GM12878 (cell line): ENCODE data around the gene AVEN. TPM values are rescaled to one million over a fixed set of nuclear protein-coding genes. Genes with fewer than 3 reads are reported as not detected.

Experiments used
- ATAC-seq: fragments of 200-7000 bp; cut with Tn5 transposase; 3 replicates; pipeline ENCODE4 v1.9.1; 2020; ENCODE audit warnings: mild to moderate bottlenecking, moderate library complexity
- BruUV-seq: library from RNA; stranded (reverse); fragments of 400-500 nt; replicated peaks from 2 replicates; lab custom pipeline; 2021; lab: Mats Ljungman, UMichigan
- CTCF ChIA-PET: fragments of 300-600 bp; sonication (Branson Sonifier 250); formaldehyde crosslinking; extraction: SDS; loops from one replicate; lab custom pipeline; 2021; ENCODE audit warnings: inconsistent platforms; lab: Yijun Ruan, JAX
- POLR2A ChIA-PET: fragments of 350-600 bp; formaldehyde crosslinking; extraction: SDS; loops from one replicate; lab custom pipeline; 2021; ENCODE audit warnings: inconsistent platforms; lab: Charles Lee
- RAD21 ChIA-PET: fragments of 300-600 bp; sonication (Branson Sonifier 250); formaldehyde crosslinking; loops from one replicate; lab custom pipeline; 2023; ENCODE audit warnings: antibody characterized with exemption; ENCODE audit not compliant: unreplicated experiment; lab: Charles Lee
- SMC1A ChIA-PET: fragments of 300-600 bp; sonication (Branson Sonifier 250); formaldehyde crosslinking; loops from one replicate; lab custom pipeline; 2023; ENCODE audit not compliant: unreplicated experiment, uncharacterized antibody; lab: Charles Lee
- DNase-seq: peaks from one replicate; pipeline ENCODE4 v3.0.0-alpha.2; 2011; ENCODE audit warnings: low read depth, low spot score
- FAIRE-seq: peaks from 3 replicates; lab custom pipeline; 2011; peaks lifted over from hg19 to GRCh38; lab: Jason Lieb, UNC
- H2AFZ ChIP-seq: 2 replicates; pipeline ENCODE4 v1.6.0; 2011; ENCODE audit warnings: low read depth, low read length, control low read depth; ENCODE audit not compliant: control insufficient read depth
- H3K27ac ChIP-seq: 2 replicates; pipeline ENCODE4 v1.5.1; 2011; ENCODE audit warnings: control low read depth; ENCODE audit not compliant: control insufficient read depth, insufficient read depth
- H3K27me3 ChIP-seq, 2 experiments: replicated peaks in 1 of 2; 2 replicates each; pipeline versions ENCODE4 v1.6.0 to v1.6.1; 2011; ENCODE audit warnings: low read length in 1 of 2; ENCODE audit not compliant: control insufficient read depth in 2 of 2, insufficient read depth in 2 of 2
- H3K36me3 ChIP-seq, 2 experiments: 2 replicates each; pipeline ENCODE4 v1.5.1; 2011; ENCODE audit warnings: low read length in 1 of 2; ENCODE audit not compliant: control insufficient read depth in 2 of 2, insufficient read depth in 2 of 2
- H3K4me1 ChIP-seq: 2 replicates; pipeline ENCODE4 v1.6.1; 2011; ENCODE audit warnings: mild to moderate bottlenecking, low read length, moderate library complexity, mixed read lengths; ENCODE audit not compliant: control insufficient read depth, insufficient read depth
- H3K4me2 ChIP-seq: 2 replicates; pipeline ENCODE4 v1.6.0; 2011; ENCODE audit warnings: control low read depth; ENCODE audit not compliant: control insufficient read depth, insufficient read depth
- H3K4me3 ChIP-seq: fragments of 200-600 bp; sonication (generic); 2 replicates; pipeline ENCODE4 v1.5.1; 2016
- H3K79me2 ChIP-seq: 2 replicates; pipeline ENCODE4 v1.6.0; 2011; ENCODE audit warnings: low read length; ENCODE audit not compliant: control insufficient read depth, insufficient read depth
- H3K9ac ChIP-seq: 2 replicates; pipeline ENCODE4 v1.8.0; 2011; ENCODE audit warnings: low read length, control low read depth, mixed read lengths; ENCODE audit not compliant: control insufficient read depth, insufficient read depth
- H3K9me3 ChIP-seq: replicated peaks from 3 replicates; pipeline ENCODE4 v1.5.1; 2011; ENCODE audit warnings: mild to moderate bottlenecking, low read length; ENCODE audit not compliant: control insufficient read depth, insufficient read depth
- H4K20me1 ChIP-seq: 2 replicates; pipeline ENCODE4 v1.6.0; 2011; ENCODE audit not compliant: control insufficient read depth, insufficient read depth
- ATF2 ChIP-seq: IDR thresholded peaks from 2 replicates; pipeline ENCODE4 v1.6.1; 2012; ENCODE audit warnings: low read length, inconsistent platforms
- BHLHE40 ChIP-seq, 2 experiments: fragments of 450-650 bp in 1 of 2; IDR thresholded peaks; 2 replicates each; pipeline ENCODE4 v1.6.1; 2011 to 2017; ENCODE audit warnings: low read depth in 2 of 2, borderline replicate concordance in 1 of 2, improper control_type of control experiment in 1 of 2, low read length in 1 of 2, mild to moderate bottlenecking in 1 of 2
- CREM ChIP-seq: IDR thresholded peaks from 2 replicates; pipeline ENCODE4 v1.6.1; 2014; ENCODE audit warnings: antibody characterized with exemption, low read depth
- HSF1 ChIP-seq: fragments of 150-350 bp; IDR thresholded peaks from 2 replicates; pipeline ENCODE4 v1.6.1; 2014; ENCODE audit warnings: mild to moderate bottlenecking, low read depth, low read length
- MAX ChIP-seq: IDR thresholded peaks from 2 replicates; pipeline ENCODE4 v1.6.1; 2012; ENCODE audit warnings: low read depth, low read length, improper control_type of control experiment
- MLLT1 ChIP-seq: fragments of 450-650 bp; IDR thresholded peaks from 2 replicates; pipeline ENCODE4 v1.6.1; 2016; ENCODE audit warnings: mild to moderate bottlenecking
- MYC ChIP-seq: IDR thresholded peaks from 2 replicates; pipeline ENCODE4 v1.6.1; 2011; ENCODE audit warnings: mild to moderate bottlenecking, low read length, moderate library complexity, inconsistent platforms; ENCODE audit not compliant: insufficient read depth, insufficient replicate concordance, insufficient read length, severe bottlenecking
- NFIC ChIP-seq: IDR thresholded peaks from 2 replicates; pipeline ENCODE4 v1.6.1; 2012; ENCODE audit warnings: low read depth, mild to moderate bottlenecking, inconsistent platforms, low read length, moderate library complexity
- NFYA ChIP-seq: IDR thresholded peaks from 2 replicates; pipeline ENCODE4 v1.6.1; 2011; ENCODE audit warnings: low read depth, mild to moderate bottlenecking, low read length, improper control_type of control experiment, borderline replicate concordance
- PAX5 ChIP-seq: IDR thresholded peaks from 2 replicates; pipeline ENCODE4 v1.6.1; 2011; ENCODE audit warnings: low read depth, low read length, borderline replicate concordance
- POLR2AphosphoS5 ChIP-seq: IDR thresholded peaks from 2 replicates; pipeline ENCODE4 v1.6.1; 2011; ENCODE audit warnings: mild to moderate bottlenecking, low read length, inconsistent platforms
- STAT1 ChIP-seq: fragments of 450-650 bp; conservative IDR thresholded peaks from 2 replicates; pipeline ENCODE4 v1.6.1; 2014; ENCODE audit warnings: antibody characterized with exemption, mild to moderate bottlenecking
- TBL1XR1 ChIP-seq: IDR thresholded peaks from 2 replicates; pipeline ENCODE4 v1.6.1; 2012; ENCODE audit warnings: low read depth, low read length, improper control_type of control experiment
- TCF3 ChIP-seq: IDR thresholded peaks from 2 replicates; pipeline ENCODE4 v1.6.1; 2012; ENCODE audit warnings: low read depth, mild to moderate bottlenecking, low read length, borderline replicate concordance; ENCODE audit not compliant: insufficient read depth
- ZBTB33 ChIP-seq: fragments of 450-650 bp; IDR thresholded peaks from 2 replicates; pipeline ENCODE4 v1.6.1; 2017; ENCODE audit warnings: mild to moderate bottlenecking
- WGBS: methylation state at CpG from one replicate; pipeline ENCODE4 v1.1.6; 2016; ENCODE audit warnings: low lambda C conversion rate; ENCODE audit not compliant: insufficient replicate concordance, insufficient coverage; ENCODE audit errors: missing lambda C conversion rate; 5-methylcytosine and 5-hydroxymethylcytosine counted together
- in situ Hi-C: fragments of 300-500 bp; cut with MboI; formaldehyde crosslinking; loops from 9 replicates; pipeline ENCODE4 v1.14.3; 2018; ENCODE audit warnings: mixed read lengths
- intact Hi-C: fragments of 100-400 bp; cut with micrococcal nuclease; formaldehyde crosslinking; loops from one replicate; pipeline ENCODE4 v1.14.2; 2022; ENCODE audit not compliant: unreplicated experiment
- polyA plus RNA-seq, 11 experiments: library from polyadenylated mRNA; depleted of rRNA in 4 of 11; unstranded in 6 of 11; stranded (reverse) in 5 of 11; fragments of >200 nt; fragmentation: Nextera tagmentation in 4 of 11; fragmentation: Illumina TruSeq in 1 of 11; extraction: Ambion mirVana in 4 of 11; extraction: Trizol in 1 of 11; gene quantifications; 1 replicate in 1 of 11; 2 replicates in 10 of 11; pipeline versions ENCODE4 v1.2.1 to v1.2.3, GENCODE V29; 2011 to 2016; ENCODE audit warnings: inconsistent platforms in 2 of 11, missing spikeins in 2 of 11, low read depth in 1 of 11
- total RNA-seq, 4 experiments: library from RNA; depleted of rRNA in 3 of 4; stranded (reverse); fragments of >200 nt in 3 of 4; fragmentation: Illumina TruSeq in 1 of 4; extraction: Trizol in 1 of 4; gene quantifications; 2 replicates each; pipeline versions ENCODE4 v1.2.1 to v1.2.3, GENCODE V29; 2013 to 2021

AVEN gene
- total and polyA plus RNA-seq, 10 of the 15 experiments (the other 5 are each of a cell fraction or from before 2014, with no cell fraction given): 1.4 to 15.1 (median 10.5) TPM

- TF ChIP-seq HSF1 (no peak), TBL1XR1 (no peak), STAT1 (no peak), PAX5 (no peak), NFIC (0 out of 2 replicates have a peak, but pooled peaks have one; percentile 20), CREM (peak; percentile 44; the same call in 1 of the 2 replicates), ATF2 (0 out of 2 replicates have a peak, but pooled peaks have one; percentile 1)
These were observed 748 bp upstream of the AVEN start (continued) for GRCh38 chr15:34039790-34040113.

GRCh38 chr15:34038023-34038870 lies 757 bp downstream of the AVEN start:
- in situ Hi-C loops: no loop called here
- intact Hi-C loops: no loop called here
- Histone ChIP-seq H3K36me3 (no peaks in the 10 kb centered on the region), H3K9me3 (no peaks in the 10 kb centered on the region), H3K4me2 (peak overlapping the region; percentile 88), H3K27ac (peak overlapping the region; percentile 88), H3K79me2 (peaks cover 3% of the 10 kb centered on the region), H2AFZ (peak overlapping the region; percentile 94), H3K4me1 (peaks cover 13% of the 10 kb centered on the region), H3K4me3 (peak overlapping the region; percentile 73), H4K20me1 (no peaks in the 10 kb centered on the region), H3K9ac (peak overlapping the region; percentile 83), H3K27me3 (no peaks in the 10 kb centered on the region)
- SMC1A ChIA-PET: no interaction called here
- FAIRE-seq (no peak), ATAC-seq (peak; percentile 81), DNase-seq (no peak)
- POLR2A ChIA-PET: no interaction called here
- under 1% methylated on average over 51 of the region's 70 CpGs for WGBS
- RAD21 ChIA-PET: no interaction called here
- no TSS peak for BruUV-seq
- CTCF ChIA-PET: interaction anchor here (0.6 kb wide), 1 partner anchor 848 kb away, joined by 3 read pairs; no protein-coding TSS in a partner anchor
- peak; percentile 93 for TF ChIP-seq MYC
- TF ChIP-seq BHLHE40 (IDR thresholded peaks at IDR 0.05; ENCODE audit: borderline replicate concordance in 1 of 2, low read depth in 2 of 2, low read length in 1 of 2): peak; percentile 62 to 84; a peak in 3 of 4 replicates
- TF ChIP-seq NFYA: no peak
- TF ChIP-seq MLLT1: no peak
- peak; percentile 77 for TF ChIP-seq TCF3
- TF ChIP-seq POLR2AphosphoS5: peak; percentile 91
- TF ChIP-seq MAX: no peak; the same call in 1 of the 2 replicates
- no peak for TF ChIP-seq ZBTB33
